ENCODE data around the gene ZNF43.
A peak's percentile ranks its signal among the peaks of the same experiment; 100 is the strongest.
"Not testable (repeated sequence)": the region's sequence is repeated elsewhere in the genome, so short reads cannot be mapped to it uniquely, and the experiment has no call there.

The ZNF43 gene

DNA sequence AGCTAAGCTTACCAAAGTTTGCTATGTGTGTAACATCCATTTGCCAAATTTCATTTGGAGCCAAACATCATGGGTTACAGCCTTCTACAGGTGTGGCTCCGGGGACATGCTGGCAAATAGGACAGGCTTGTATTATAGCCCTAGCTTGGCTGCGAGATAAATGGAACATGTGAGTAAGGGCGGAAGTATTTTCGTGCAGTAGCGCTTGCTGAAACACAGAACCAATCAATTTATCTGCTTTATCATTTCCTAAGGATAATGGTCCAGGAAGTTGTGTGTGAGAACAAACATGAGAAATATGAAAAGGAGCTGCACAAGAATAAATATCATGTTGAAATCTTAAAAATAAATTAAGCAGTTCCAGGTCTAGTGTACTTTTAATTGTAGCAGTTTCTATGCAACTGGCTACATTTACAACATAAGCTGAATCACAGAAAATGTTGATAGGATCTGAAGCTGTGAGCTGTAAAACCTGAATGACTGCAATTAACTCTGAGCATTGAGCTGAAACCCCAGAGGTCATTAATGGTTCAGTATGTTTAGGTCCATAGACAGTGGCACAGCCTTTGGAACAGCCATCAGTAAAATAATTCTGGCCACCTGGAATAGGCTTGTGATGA is 46.4 kb downstream of the ZNF43 start:
- DNase-seq = no peak

- no peak for DNase-seq
These were observed 49.0 kb downstream of the ZNF43 start for GRCh38 chr19:21786936-21787335.

DNA sequence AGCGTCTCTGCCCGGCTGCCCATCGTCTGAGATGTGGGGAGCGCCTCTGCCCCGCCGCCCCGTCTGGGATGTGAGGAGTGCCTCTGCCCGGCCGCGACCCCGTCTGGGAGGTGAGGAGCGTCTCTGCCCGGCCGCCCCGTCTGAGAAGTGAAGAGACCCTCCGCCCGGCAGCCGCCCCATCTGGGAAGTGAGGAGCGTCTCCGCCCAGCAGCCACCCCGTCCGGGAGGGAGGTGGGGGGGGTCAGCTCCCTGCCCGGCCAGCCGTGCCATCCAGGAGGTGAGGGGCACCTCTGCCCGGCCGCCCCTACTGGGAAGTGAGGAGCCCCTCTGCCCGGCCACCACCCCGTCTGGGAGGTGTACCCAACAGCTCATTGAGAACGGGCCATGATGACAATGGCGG is 60.2 kb downstream of the ZNF43 start:
- DNase-seq = not testable (repeated sequence)

DNA sequence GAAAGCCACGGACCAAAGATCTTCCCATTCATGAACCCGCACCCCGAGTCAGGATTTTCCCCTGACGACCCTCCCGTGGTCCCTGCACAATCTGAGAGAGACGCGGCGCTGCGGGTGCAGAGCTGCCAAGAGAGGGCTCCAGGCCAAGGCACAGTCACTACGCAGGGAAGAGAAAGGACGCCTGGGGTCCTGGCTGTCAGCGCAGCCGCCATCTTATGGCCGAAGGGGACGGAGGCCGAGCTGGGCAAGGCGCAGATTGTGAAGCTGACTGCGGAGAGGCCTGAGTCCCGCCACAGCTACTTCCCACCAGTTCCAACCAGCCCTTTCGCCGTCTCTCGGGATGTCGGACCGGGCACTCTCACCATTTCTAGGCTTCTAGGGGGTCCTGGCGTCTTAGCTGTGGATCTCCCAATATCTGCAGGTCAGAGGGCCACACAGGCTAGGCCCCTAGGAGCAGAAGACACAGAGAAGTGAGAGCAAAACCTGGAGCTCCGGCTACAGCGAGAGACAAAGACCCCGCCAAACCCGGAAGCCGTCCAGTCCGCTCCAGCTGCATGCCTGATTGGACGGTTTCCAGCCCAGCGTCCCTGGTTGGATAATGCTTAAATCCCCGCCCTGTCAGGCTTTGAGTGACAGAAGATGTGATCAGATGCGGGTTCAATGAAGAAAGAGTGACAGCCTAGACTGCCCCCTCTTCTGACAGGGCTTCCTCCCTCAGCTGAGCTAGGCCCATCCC is 68.7 kb downstream of the ZNF43 start, which contains the start of gene ZNF100:
ZNF100 (minus strand) TSS at position 515 of the 736 bp plus-strand sequence; CDS start at position 365, 150 bp downstream.
- DNase-seq = peak; percentile 91

GRCh38 chr19:21766705-21767064 is 69.3 kb downstream of the ZNF43 start:
- DNase-seq = not testable (repeated sequence)

DNA sequence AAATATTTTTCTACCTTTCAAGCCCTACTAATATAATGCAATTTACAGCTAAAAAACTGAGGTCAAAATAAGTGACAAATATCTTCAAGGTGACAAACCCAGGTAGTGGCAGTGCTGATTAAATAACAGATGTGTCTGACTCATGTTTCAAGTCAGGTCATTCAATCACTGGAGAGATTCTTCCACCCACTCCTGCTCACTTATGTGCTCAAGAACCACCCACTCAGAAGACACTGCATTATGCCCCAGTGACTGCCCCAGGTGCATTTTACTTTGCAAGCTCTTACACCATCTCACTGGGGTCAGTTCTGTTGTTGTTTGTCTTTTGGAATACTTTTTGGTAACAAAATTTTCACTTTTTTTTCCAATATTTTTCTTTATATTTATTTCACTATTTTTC is 70.8 kb downstream of the ZNF43 start:
- no peak for DNase-seq

DNA sequence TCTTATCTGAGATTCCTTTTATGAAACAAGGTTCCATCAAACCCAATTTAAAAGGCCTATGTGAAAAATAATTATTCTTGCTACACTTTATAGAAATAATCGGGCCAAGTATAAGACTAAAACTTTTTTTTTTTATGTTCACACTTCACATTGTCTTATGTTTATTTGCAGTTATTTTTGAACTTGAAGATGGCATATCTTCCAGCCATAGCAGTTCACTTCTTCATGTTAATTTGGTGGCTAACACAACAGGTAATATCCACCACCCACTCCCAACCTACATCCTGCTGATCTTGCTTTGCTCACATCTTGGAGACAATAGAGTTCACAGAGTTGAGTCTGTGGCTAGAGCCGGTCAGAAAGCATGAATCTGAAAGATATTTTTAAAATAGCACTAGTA is 74.4 kb downstream of the ZNF43 start:
- DNase-seq = not testable (repeated sequence)

- DNase-seq = peak; percentile 7
These were observed 77.7 kb downstream of the ZNF43 start for GRCh38 chr19:21758296-21758695.

DNA sequence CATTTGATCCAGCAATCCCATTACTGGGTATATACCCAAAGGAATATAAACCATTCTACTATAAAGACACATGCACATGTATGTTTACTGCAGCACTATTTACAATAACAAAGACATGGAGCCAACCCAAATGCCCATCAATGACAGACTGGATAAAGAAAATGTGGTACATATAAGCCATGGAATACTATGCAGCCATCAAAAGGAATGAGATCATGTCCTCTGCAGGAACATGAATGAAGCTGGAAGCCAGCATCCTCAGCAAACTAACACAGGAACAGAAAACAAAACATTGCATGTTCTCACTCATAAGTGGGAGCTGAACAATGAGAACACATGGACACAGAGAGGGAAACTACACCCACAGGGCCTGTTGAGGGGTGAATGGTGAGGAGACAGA is 80.4 kb downstream of the ZNF43 start:
- not testable (repeated sequence) for DNase-seq

Measured in CD4-positive, alpha-beta T cell treated with Interleukin-6 for 4 hours (primary cell).